DMS79 treated with DMSO at 0.1 percent for 48 hours (cell line): ENCODE measurements around the gene PLAAT1.

ENCODE experiments used
- DNase-seq: peaks from one replicate; lab custom pipeline; 2025; lab: John Stamatoyannopoulos, UW

Gene PLAAT1

GRCh38 chr3:193253986-193254660 is 13.1 kb downstream of the PLAAT1 start:
- no peak for DNase-seq

GRCh38 chr3:193261970-193262369 is 20.9 kb downstream of the PLAAT1 start:
- no peak for DNase-seq

- DNase-seq, result no peak
Measured at GRCh38 chr3:193262707-193263106, 21.7 kb downstream of the PLAAT1 start.

GRCh38 chr3:193269343-193270028 is 28.5 kb downstream of the PLAAT1 start:
- no peak for DNase-seq

- no peak for DNase-seq
Measured at GRCh38 chr3:193270451-193270850, 29.4 kb downstream of the PLAAT1 start.

GRCh38 chr3:193271101-193271840 is 30.2 kb downstream of the PLAAT1 start:
- no peak for DNase-seq

GRCh38 chr3:193292386-193292785 is 51.4 kb downstream of the PLAAT1 start:
- DNase-seq, result no peak

GRCh38 chr3:193295985-193296384 is 55.0 kb downstream of the PLAAT1 start:
- no peak for DNase-seq

GRCh38 chr3:193297421-193297820 is 56.4 kb downstream of the PLAAT1 start:
- DNase-seq, result no peak

- DNase-seq, result no peak
Measured at GRCh38 chr3:193301433-193301832, 60.4 kb downstream of the PLAAT1 start.

- no peak for DNase-seq
Measured at GRCh38 chr3:193305356-193305755, 64.3 kb downstream of the PLAAT1 start.

GRCh38 chr3:193310914-193311723 is 70.1 kb downstream of the PLAAT1 start:
- no peak for DNase-seq

GRCh38 chr3:193313061-193313958 is 72.3 kb downstream of the PLAAT1 start:
- no peak for DNase-seq

- no peak for DNase-seq
Measured at GRCh38 chr3:193314161-193314560, 73.1 kb downstream of the PLAAT1 start.

GRCh38 chr3:193317682-193318300 is 76.8 kb downstream of the PLAAT1 start:
- no peak for DNase-seq
